SK-N-DZ (cell line): Measurements from ENCODE around the gene GLYATL1. TPM values are rescaled to one million over a fixed set of nuclear protein-coding genes. Genes with fewer than 3 reads are reported as not detected.

Source experiments
- DNase-seq: peaks from one replicate; pipeline ENCODE4 v3.0.0-alpha.2; 2015; ENCODE audit warnings: low spot score
- polyA plus RNA-seq, 2 experiments: library from polyadenylated mRNA; depleted of rRNA; stranded (reverse); fragments of >200 nt; gene quantifications; 2 replicates each; pipeline ENCODE4 v1.2.3, GENCODE V29; 2014

GLYATL1 gene, protein sequence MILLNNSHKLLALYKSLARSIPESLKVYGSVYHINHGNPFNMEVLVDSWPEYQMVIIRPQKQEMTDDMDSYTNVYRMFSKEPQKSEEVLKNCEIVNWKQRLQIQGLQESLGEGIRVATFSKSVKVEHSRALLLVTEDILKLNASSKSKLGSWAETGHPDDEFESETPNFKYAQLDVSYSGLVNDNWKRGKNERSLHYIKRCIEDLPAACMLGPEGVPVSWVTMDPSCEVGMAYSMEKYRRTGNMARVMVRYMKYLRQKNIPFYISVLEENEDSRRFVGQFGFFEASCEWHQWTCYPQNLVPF
- 0.67 and 0.95 TPM in 2 replicates for polyA plus RNA-seq (2014; cell fraction: cytosol; rRNA removed)
- 0.92 and 2.3 TPM in 2 replicates for polyA plus RNA-seq (2014; cell fraction: nucleus; rRNA removed)

DNA sequence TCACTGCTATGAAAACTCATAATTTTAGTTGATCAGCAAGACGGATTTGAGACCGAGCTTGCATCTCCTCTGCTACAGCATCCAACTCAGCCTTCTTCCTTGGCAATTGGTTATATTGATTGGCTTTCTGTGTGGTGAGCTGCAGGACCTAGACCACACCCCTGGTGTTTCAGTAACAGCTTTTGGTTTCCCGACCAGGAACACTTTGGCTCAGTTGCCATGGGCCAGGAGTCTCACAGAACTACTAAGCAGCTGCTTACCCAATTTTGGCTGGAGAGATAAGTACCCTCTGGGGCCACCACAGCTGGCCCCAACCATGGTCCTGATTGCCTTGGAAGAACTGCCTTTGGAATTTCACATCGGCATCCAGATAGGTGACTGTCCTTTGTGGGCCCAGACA, at the start of gene GLYATL1:
Gene GLYATL1 (plus strand): TSS at position 212 of the 400 bp plus-strand sequence. CDS start 7,600 bp downstream, outside the sequence.
- DNase-seq = no peak

DNA sequence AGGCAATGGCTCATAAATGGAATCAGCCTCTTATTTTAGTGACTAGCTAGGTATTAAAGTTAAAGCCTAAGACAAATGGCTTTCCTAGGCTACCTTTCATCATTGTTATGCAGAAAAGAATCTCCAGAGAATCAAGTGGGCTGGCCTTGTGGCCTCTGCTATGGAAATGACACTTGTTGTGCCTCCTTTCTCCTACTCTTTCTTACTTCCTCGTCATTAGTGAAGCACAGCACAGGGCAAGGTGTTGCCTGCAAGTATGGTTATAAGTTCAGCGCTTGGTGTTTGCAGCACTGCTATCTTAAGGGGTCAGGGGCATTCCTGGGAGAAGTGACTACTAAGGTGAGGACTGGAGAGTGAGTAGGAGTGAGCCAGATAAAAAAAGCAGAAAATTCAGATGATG, 45.4 kb upstream of the GLYATL1 start:
- DNase-seq = no peak

DNA sequence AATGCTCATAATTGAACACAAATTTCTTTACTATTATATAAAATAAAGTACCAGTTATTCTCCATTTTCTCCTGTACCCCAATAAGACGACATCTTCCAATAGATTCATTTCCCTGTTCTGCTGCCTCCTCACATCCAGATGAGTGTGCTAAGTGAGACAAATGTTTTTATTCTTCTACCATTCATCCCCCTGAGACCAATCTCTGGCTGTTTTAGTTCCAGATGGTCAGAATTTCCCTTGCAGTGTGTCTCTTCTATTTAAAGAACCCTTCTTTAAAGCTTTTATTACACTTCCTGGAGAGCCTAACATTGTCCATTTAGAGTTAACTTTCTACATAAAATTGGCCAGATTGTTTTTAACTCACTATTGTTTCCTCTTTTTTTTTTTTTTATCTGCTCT, 41.2 kb upstream of the GLYATL1 start:
- no peak for DNase-seq

DNA sequence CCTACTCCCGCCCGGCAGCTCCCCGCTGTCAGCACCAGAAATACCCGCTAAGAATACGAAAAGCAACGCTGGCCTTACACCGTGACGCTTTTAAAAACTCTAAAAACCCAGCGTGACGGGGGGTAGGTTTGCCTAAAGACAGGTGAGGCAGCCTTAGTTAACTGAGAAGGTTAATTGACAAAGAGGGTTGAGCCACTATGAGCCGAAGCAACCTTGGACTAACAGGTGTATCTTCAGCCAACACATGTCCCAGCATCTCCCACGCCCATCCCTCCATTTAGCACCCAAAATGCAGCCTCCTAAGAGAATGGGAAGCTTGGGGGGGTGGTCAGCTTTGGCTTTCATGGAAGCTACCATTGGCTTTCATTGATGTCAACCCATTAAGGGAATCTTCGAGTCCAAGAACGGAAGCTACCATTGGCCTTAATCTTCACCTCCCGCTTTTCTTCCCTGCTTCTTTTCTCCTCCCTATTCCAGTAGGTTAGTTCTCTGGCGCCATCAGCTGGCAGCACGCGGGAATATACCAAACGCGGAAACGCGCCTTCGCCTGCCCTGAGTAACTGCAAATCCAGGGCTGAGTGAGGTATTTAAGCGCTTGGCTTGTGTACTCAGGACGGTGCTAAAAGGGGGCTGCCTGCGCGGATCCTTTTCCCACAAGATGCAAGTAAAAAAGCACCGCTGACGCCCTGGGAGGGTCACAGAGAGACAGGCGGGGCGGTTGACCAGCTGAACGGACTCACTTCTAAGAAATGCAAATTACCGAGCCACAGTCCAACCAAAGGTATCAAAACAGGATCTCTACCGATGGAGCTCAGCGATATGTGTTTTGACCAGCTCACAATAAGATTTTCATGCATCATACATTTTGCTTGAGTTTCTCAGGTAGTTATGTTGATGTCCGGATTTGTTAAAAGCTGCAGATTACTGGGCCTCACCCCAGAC, 38.5 kb upstream of the GLYATL1 start:
- peak; percentile 14 for DNase-seq

DNA sequence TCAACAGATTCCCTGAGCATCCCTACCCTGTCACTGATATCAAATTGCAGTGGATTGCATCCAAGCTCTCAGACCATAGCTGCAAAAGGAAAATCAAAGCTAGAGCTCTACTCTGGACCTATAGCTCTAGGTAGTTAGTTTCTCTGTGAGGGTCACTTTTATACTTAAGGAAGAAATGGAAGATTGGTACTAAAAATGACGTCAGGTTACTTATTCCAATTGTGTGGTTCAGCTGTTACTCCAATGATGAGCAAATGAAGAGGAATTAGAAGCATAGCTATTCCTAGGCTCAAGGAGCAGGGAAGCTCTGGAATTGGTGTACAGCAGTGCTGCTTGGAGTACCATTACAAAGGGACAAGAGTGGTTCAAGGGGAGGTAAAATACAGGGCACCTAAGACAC, 36.4 kb upstream of the GLYATL1 start:
- no peak for DNase-seq

DNA sequence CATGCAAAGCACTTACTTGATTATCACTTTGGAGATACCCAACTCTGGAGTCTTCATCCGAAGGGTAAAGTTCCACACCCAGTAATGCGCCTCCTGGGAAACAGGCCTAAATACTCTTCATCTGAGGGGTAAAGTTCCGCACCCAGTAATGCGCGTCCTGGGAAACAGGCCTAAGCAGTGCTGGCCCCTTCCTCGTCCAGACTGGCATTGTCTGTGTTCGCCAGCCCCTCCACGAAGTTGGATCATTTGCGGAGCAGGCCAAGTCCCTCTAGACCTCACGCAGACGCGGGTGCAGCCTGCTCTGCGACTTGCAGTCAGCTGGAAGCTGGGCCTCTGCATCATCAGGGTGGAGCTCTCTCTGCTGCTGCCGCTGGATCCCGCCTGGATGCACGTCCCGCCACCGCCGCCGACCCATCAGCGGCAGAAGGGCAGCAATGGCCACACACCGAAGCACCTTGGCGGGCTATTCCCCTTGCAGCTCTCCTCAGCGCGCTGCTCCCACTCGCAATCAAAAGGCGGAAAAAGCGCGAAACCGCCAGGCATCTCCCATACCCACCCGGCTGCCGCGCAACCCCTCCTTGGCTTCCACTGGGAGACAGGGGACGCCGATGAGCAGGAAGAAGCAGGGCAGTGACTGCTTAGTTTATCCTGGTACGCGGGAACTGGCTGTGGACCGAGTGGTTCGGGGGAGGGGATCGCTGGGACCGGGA, 34.1 kb upstream of the GLYATL1 start:
- peak; percentile 81 for DNase-seq

DNA sequence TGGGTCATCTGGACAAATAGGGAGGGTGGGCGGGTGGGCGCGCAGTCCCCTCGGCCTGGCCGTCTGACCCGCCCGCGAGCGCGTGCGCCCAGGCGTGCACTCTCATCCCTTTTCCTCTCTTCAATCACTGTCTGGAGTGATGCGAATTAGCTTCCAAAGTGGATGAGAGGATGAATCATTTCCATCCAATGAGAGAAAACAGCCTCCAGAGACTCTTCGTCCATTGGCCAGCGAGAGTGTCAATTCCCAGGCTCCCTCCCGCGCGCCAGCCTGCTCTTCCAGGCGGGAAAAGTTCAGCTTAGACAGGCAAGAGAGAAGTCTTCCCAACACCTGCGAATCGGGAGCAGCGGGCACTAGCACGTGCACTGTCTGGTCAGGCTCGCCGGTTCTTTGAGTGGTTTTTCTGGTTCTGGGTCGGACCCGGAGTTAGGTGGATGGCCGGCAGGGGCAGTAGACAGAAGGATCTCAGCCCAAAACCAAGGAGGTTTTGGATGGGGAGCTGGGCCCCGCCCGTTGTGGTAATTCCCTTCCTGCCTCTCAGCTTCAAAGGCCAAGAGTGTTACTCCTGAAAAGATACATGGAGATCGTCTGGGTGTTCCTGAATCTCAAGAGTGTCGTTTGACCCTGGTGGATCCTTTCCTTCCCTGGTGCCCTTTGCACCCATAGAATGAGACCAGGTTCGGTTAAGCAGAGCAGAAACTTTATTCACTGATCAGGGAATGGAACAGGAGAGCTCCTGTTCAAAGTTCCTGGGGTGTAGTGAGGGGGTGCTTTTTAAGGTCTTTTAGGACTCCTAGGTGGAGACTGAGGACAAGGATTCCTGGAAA, 33.4 kb upstream of the GLYATL1 start:
- peak; percentile 96 for DNase-seq

DNA sequence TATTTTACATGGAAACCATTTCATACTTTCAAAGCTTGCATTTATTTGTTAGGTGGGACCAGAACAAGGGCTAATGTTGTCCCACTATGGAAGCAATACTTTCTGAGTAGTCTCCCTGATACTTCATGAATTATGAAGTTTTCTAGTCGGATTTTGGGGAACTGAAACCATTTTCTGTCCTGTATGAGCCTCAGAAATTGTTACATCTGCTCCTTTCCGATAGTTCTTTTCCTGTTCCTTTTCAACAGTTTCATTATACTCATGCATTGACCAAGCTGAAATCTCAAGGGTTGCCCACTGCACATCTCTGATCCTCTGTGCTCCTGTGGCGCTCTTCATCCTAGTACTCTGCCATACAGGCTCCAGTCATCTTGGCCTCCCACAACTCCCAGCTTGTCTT, 31.5 kb upstream of the GLYATL1 start:
- no peak for DNase-seq

DNA sequence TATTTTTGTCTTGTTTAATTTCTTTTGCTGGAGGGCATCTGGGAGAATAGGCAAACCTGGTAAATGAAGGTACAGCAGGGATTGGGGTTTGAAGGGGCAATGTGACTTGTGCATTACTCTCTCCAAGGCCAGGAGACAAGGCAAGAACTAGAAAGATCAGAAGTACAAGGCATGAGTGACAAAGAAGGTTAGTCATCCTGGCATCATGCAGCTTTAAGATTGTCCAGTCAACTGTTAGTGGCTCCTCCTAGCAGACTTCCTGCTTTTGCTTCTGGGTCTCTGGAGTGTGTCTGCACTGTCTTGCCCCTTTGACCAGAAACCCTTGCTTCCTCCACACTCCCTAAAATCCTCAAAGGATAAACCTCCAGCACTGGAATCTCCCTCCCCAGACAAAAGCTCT, 27.2 kb upstream of the GLYATL1 start:
- DNase-seq = no peak

DNA sequence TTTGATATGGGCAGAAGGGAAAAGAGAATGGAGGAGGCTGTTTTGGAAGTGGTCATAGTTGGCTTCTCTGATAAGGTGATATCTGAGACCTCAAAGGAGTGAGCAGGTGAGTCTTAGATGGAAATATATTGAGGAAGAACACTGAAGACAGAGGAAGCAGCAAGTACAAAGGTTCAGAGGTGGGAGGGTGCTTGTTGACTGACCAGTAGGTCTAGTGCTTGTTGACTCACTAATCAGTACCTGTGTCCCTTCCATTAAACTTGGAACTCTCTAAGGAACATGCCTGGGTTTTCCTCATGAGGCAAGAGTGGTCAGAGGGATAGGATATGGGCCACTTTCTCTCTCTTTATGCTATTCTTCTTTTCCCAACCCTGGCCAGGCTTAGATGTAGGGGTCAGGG, 25.6 kb upstream of the GLYATL1 start:
- no peak for DNase-seq

DNA sequence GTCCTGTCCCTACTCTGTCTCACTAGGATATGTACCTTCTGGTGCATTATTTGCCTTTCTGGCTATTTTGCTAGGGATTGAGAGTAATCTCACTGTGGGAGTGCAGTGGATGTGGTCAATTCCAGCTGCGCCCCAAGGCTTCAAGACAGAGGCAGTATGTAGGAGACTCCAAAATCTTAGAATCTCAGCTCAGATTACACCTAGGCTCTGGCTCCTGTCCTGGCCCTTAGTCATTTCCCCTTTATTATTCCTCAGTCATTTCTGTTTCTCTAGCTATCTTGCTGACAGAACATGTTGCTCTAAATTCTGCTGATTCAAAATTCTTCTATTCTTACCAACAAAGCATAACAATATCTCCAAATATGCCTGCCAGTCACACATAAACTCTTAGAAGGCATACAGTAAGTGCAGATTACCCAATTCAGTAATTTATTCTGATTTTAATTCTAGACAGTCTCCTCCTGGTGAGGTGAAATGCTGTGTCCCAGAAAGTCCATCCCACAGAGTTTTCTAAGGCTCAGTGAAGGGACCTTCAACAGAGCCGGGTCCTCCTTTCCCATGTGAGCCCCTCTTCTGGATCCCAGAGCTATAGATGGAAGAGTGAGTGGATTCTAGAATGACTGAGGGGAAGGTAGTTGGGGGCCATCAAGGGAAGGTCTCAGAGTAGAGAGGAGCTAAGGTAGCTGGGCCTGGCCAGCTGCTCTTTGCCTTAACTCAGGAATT, 24.3 kb upstream of the GLYATL1 start:
- no peak for DNase-seq

DNA sequence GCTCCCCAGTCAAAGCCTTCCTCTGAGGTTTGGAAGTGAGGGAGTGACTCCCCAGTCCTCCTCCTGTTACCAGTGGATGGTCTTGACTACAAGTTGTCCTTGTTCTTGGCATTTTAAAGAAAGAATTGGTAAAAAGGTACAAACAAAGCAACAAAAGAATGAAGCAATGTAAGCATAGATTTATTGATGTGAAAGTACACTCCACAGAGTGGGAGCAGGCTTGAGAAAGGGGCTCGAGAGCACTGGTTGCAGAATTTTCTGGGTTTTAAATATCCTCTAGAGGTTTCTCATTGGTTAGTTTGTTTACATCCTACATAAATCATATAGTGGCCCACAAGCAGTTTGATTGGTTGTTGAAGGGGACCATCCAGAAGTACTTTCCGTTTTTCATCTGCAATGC, 22.7 kb upstream of the GLYATL1 start:
- no peak for DNase-seq

DNA sequence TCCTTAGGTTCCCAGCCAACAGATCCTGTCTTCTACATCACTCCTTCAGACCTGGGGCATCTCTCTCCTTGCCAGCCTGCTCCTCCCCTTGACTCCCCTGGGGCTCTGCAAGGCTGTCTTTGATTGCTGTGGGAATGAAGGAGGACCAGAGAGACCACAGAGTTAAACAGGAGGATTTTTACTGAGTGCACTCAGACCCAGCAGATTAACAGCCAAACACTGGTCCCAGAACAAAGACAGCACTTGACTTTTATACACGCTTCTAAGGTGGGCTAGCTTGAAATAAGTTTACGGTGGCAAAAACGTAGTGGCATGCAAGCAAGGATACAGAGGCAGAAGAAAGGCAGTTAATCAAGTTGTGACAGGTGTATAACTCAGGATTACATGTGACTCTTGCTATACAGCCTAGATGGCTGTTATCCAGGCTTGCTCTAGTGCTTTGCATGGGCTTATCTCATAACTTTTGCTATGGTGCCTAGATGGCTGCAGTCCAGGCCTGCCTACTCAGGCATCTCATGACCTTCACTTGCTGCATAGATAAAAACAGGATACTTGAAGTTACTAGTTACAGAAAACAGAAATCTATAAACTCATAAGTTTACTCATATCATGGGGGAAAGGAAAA, 22.0 kb upstream of the GLYATL1 start:
- DNase-seq = no peak

DNA sequence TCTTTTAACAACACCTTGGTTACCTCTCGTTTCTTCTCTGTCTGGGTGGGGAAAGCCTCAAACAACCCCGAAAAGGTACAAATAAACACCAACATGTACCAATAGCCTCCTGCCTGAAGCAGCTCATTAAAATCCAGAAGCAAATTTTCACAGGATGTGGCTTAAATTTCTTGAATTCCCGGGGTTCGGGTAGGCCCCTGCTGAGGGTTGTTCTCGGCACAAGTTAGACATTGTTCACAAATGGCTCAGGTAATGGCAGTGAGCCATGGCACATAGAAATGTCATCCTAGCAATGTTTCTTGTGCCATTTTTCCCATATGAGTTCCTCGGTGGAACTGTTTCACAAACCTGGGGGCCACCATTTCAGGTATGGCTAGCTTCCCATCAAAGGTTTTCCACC, 19.7 kb upstream of the GLYATL1 start:
- DNase-seq = no peak

DNA sequence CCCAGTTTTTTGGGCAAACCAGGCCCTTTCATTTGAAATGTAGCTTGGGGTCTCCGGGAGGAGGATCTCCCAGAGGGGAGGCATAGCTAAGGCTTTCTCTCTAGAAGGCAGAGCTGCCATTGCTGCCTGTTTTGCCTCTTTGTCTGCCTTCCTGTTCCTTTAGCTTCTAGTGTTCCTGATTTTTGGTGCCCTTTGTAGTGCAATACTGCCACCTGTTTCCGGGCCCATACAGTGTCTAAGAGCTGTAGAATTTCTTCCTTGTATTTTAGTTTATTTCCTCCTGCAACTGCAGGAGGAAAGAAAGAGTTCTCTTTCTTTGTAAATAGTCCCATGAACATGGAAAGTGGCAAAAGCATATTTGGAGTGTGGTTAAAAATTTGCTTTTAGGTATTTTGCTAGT, 19.3 kb upstream of the GLYATL1 start:
- DNase-seq = no peak

DNA sequence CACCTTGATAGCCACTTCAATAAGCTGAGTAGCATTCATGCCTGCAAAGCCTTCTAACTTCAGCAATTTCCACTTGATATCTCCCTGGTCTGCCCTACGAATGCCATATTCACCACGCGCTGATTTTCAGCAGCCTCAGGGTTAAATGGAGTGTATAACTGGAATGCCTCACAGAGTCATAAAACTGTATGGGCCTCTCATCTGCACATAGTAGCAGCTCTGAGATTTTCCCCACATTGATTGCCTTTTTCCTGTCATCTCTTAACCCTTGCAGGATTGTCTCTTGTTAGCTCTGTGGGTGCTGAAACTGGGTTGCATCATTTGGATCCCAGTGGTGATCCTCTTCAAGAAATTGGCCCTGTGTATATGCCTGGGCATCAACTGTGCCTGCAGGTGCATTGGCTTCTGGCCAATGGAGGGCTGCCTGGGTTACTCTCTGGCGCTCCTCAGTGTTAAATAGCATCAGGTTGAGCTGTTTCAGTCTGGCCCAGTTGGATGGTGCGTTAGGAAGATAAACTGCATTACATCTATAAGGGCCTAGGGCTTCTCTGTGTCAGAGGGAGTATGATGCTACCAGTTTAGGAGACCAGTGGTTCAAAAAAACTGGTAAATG, 17.4 kb upstream of the GLYATL1 start:
- DNase-seq = no peak

DNA sequence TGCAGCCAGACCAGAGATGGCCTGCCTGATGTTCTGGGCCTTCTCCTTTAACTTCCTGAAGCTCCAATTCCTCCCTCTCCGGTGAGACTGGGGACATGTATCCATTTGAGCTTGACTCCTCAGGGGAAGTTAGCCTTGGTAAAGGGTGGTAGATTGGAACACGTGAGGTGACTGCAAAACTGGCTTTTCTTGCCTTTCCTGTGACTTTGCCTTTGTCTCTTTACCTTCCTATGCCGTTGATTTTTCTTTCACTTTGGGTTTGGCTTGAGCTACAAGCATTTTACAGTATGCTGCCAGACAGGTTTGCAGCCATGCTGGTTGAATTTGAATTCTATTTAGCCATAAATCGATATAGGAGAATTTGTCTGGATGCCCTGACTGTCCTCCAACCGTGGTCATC, 16.8 kb upstream of the GLYATL1 start:
- no peak for DNase-seq

DNA sequence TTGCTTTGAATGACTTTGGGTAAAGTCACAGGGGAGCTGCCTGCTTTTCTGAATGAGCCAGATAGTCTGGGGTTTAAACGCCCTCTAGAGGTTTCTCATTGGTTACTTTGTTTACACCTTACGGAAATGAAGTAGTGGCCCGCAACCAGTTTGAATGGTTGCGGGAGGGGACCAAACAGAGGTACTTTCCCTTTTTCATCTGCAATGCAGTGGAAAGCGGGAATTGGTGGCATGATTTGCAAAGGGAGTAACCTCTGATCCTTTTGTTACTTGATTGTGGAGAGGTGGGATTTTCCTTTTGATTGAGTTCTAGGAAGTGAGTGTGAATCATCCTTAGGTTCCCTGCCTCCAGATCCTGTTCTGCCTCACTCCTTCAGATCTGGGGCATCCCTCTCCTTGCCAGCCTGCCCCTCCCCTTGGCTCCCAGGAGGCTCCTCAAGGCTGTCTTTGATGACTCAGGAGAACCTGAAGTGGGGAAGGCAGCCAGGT, 15.9 kb upstream of the GLYATL1 start:
- DNase-seq = peak; percentile 29

DNA sequence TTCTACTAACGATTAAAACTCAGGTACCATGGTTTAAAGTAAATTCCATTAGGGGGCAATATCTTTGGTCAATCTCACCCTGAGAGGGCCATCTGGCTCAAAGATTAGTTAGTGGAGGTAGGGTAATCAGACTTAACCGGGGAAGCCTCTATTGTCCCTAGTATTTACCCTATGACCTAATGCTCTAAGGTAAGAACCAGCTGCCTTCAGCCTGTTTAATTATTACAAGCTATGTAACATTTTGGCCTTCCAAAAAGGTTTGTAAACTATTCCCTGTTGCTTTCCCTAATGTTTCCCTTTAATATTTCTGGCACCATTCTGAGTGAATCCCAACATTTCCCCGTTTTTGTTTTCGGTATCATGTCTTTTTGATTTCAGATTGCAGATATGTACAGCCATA, 15.1 kb upstream of the GLYATL1 start:
- DNase-seq = no peak
